ENCODE data around the gene MAP2K1. TPM values are rescaled to one million over a fixed set of nuclear protein-coding genes. Genes with fewer than 3 reads are reported as not detected.

The MAP2K1 gene
- total and polyA plus RNA-seq, 2 of the 4 experiments (the other 2 are of a cell fraction): 34.7 to 37.8 TPM

- H3K56ac ChIP-seq (ENCODE audit: extremely low read depth, insufficient read depth, low read length): no peak overlapping the region
- H2AFZ ChIP-seq (replicated peaks; ENCODE audit: low read length, poor library complexity): no peak overlapping the region
- peaks cover 10 to 27% of the 10 kb centered on the region in 2 experiments for H3K79me1 ChIP-seq (ENCODE audit: low read depth in 1 of 2, low read length in 2 of 2)
- ChIA-PET POLR2A (ENCODE audit: unreplicated experiment) (no interaction called here), CTCF (no interaction called here)
- no peak overlapping the region for H2AK9ac ChIP-seq (replicated peaks; ENCODE audit: low read depth, low read length, poor library complexity)
- dilution Hi-C loops (cut with HindIII; ENCODE audit: low sequenced_read_pairs, unreplicated experiment): no loop called here
- H2AK5ac ChIP-seq (ENCODE audit: low read depth, low read length): no peak overlapping the region
- no peak overlapping the region for H2BK15ac ChIP-seq (ENCODE audit: low read depth, low read length)
- WGBS, 2 experiments (ENCODE audit: extremely low coverage in 2 of 2, insufficient read length in 1 of 2): no CpG with 5 or more reads among the region's 10 CpGs
- DNase-seq (no peak), ATAC-seq (ENCODE audit: low read depth) (no peak)
- no peak overlapping the region for H3K4ac ChIP-seq (ENCODE audit: low read depth, low read length)
- no peak overlapping the region for H2BK120ac ChIP-seq (ENCODE audit: low read depth, low read length)
- no peaks in the 10 kb centered on the region for H3K9me1 ChIP-seq (ENCODE audit: insufficient read depth, low read length)
- no peak for TF ChIP-seq POLR2A (IDR thresholded peaks at IDR 0.05; ENCODE audit: low read depth, low read length)
- no peak for TF ChIP-seq RFX5 (IDR thresholded peaks at IDR 0.05; ENCODE audit: low read depth, low read length)
- no peak for TF ChIP-seq FOS (IDR thresholded peaks at IDR 0.05; ENCODE audit: low read depth, low read length)
- no peak for TF ChIP-seq RCOR1 (IDR thresholded peaks at IDR 0.05; ENCODE audit: insufficient replicate concordance, low read length)
- TF ChIP-seq MXI1 (IDR thresholded peaks at IDR 0.05; ENCODE audit: borderline replicate concordance, low read depth, low read length): no peak
- no peak for TF ChIP-seq CHD1 (IDR thresholded peaks at IDR 0.05; ENCODE audit: low read depth, low read length)
- TF ChIP-seq RAD21 (IDR thresholded peaks at IDR 0.05; ENCODE audit: low read length): no peak
- TF ChIP-seq MAFK (IDR thresholded peaks at IDR 0.05; ENCODE audit: low read depth, low read length): no peak
- no peak for TF ChIP-seq CTCF (conservative IDR thresholded peaks at IDR 0.05; ENCODE audit: low read depth, low read length)
- no peak for TF ChIP-seq MAZ (IDR thresholded peaks at IDR 0.05; ENCODE audit: borderline replicate concordance, low read depth, low read length)
- no peak for TF ChIP-seq ELK1 (IDR thresholded peaks at IDR 0.05; ENCODE audit: borderline replicate concordance, low read depth, low read length)
- TF ChIP-seq CEBPB (IDR thresholded peaks at IDR 0.05; ENCODE audit: low read depth, low read length): no peak
- TF ChIP-seq NFE2L2 (IDR thresholded peaks at IDR 0.05; ENCODE audit: low read depth, low read length): no peak
- no peak for TF ChIP-seq SMC3 (IDR thresholded peaks at IDR 0.05; ENCODE audit: low read depth, low read length)
- TF ChIP-seq USF2 (IDR thresholded peaks at IDR 0.05; ENCODE audit: low read depth, low read length): no peak
- H4K20me1 ChIP-seq (ENCODE audit: insufficient read depth, low read length): peaks cover 61% of the 10 kb centered on the region
- no peak overlapping the region for H2BK5ac ChIP-seq (ENCODE audit: low read depth, low read length, poor library complexity, severe bottlenecking)
- H3K36me3 ChIP-seq (ENCODE audit: control insufficient read depth, insufficient read depth, low read length): peaks cover 34% of the 10 kb centered on the region
- no peaks in the 10 kb centered on the region for H3K9me3 ChIP-seq (ENCODE audit: control insufficient read depth, insufficient read depth, low read length)
- H4K5ac ChIP-seq (ENCODE audit: low read depth, low read length): no peak overlapping the region
- H2BK20ac ChIP-seq (ENCODE audit: low read depth, low read length): no peak overlapping the region
- H4K91ac ChIP-seq (ENCODE audit: insufficient read depth, low read depth, low read length): no peak overlapping the region
- no peak overlapping the region for H3K14ac ChIP-seq (replicated peaks; ENCODE audit: low read depth, low read length)
- no peak overlapping the region for H4K8ac ChIP-seq (ENCODE audit: low read depth in 2 of 2, low read length in 2 of 2)
- BruUV-seq (replicated peaks): no TSS peak
- H3K4me1 ChIP-seq (ENCODE audit: control insufficient read depth, insufficient read depth, low read length): peaks cover 1% of the 10 kb centered on the region; the same call in 1 of the 2 replicates
- intact Hi-C loops (cut with micrococcal nuclease): loop anchor here (5.0 to 10.0 kb wide), 2 partner anchors 202 to 545 kb away; partner anchors contain the start of gene SMAD6
- H3K27ac ChIP-seq (ENCODE audit: insufficient read depth, low read length): no peak overlapping the region
- H3K23ac ChIP-seq (ENCODE audit: low read depth, low read length): no peak overlapping the region
- H3K4me3 ChIP-seq (ENCODE audit: insufficient read depth, low read depth, low read length): no peak overlapping the region
- no peaks in the 10 kb centered on the region for H3K27me3 ChIP-seq (ENCODE audit: control insufficient read depth, insufficient read depth, low read length)
- in situ Hi-C loops (cut with MboI; ENCODE audit: low sequenced_read_pairs): no loop called here
- no peak overlapping the region; the same call in 1 of the 2 replicates for H3K9ac ChIP-seq (ENCODE audit: low read depth, low read length)
- no peak overlapping the region for H3K18ac ChIP-seq (ENCODE audit: low read depth, low read length)
- no peak overlapping the region; the same call in 1 of the 2 replicates for H3K4me2 ChIP-seq (ENCODE audit: low read depth, low read length)
These were observed 115.8 kb downstream of the MAP2K1 start for GRCh38 chr15:66502491-66502890.

All from IMR-90 (cell line).